Endothelial cell (in vitro differentiated cells): ENCODE data around the gene EGFL7. TPM values are rescaled to one million over a fixed set of nuclear protein-coding genes. Genes with fewer than 3 reads are reported as not detected.

ENCODE experiments used
- DNase-seq: peaks from one replicate; pipeline ENCODE4 v3.0.0; 2021; ENCODE audit warnings: low spot score
- H3K27ac Mint-ChIP-seq: one replicate; pipeline ENCODE4 v1.8.0; 2021; ENCODE audit warnings: mixed read lengths, inconsistent platforms; ENCODE audit not compliant: unreplicated experiment
- H3K27me3 Mint-ChIP-seq: one replicate; pipeline ENCODE4 v1.8.0; 2021; ENCODE audit warnings: mild to moderate bottlenecking, moderate library complexity, mixed read lengths, inconsistent platforms; ENCODE audit not compliant: unreplicated experiment
- H3K36me3 Mint-ChIP-seq: one replicate; pipeline ENCODE4 v1.8.0; 2021; ENCODE audit warnings: mild to moderate bottlenecking, low read depth, mixed read lengths, inconsistent platforms; ENCODE audit not compliant: unreplicated experiment
- H3K4me1 Mint-ChIP-seq: one replicate; pipeline ENCODE4 v1.8.0; 2021; ENCODE audit warnings: mild to moderate bottlenecking, mixed read lengths, inconsistent platforms; ENCODE audit not compliant: unreplicated experiment
- H3K4me3 Mint-ChIP-seq: one replicate; pipeline ENCODE4 v1.8.0; 2021; ENCODE audit warnings: mild to moderate bottlenecking, mixed read lengths, inconsistent platforms; ENCODE audit not compliant: unreplicated experiment
- H3K9me3 Mint-ChIP-seq: one replicate; pipeline ENCODE4 v1.8.0; 2021; ENCODE audit warnings: mixed read lengths, inconsistent platforms; ENCODE audit not compliant: unreplicated experiment
- CTCF ChIP-seq: fragments of 200-600 bp; sonication (generic); IDR thresholded peaks from one replicate; pipeline ENCODE4 v1.5.0; 2021; ENCODE audit warnings: antibody characterized with exemption; ENCODE audit not compliant: unreplicated experiment
- total RNA-seq: library from RNA; stranded (reverse); fragmentation: NEBNext Ultra II Directional; extraction: Animal tissue kit (Norgen Biotek cat#: 25700); gene quantifications from one replicate; pipeline ENCODE4 v1.2.1, GENCODE V29; 2021; ENCODE audit not compliant: unreplicated experiment

EGFL7 gene
- total RNA-seq, 1 donor from 2014 or later: 945 TPM

GRCh38 chr9:136675477-136676296, 13.0 kb downstream of the EGFL7 start:
- H3K4me3 Mint-ChIP-seq: no peak overlapping the region
- DNase-seq: peak; percentile 69
- peaks cover 85% of the 10 kb centered on the region for H3K27me3 Mint-ChIP-seq

GRCh38 chr9:136676297-136676794, 13.6 kb downstream of the EGFL7 start:
- Mint-ChIP-seq H3K27me3 (peaks cover 85% of the 10 kb centered on the region), H3K4me1 (peaks cover 31% of the 10 kb centered on the region)
- no peak for DNase-seq

More at GRCh38 chr9:136675477-136676296, 13.0 kb downstream of the EGFL7 start:
- Mint-ChIP-seq H3K27ac (peak overlapping the region; percentile 84), H3K4me1 (peaks cover 31% of the 10 kb centered on the region), H3K36me3 (peaks cover 35% of the 10 kb centered on the region), H3K9me3 (peaks cover 4% of the 10 kb centered on the region)
- no peak for TF ChIP-seq CTCF

GRCh38 chr9:136676920-136677686, 14.4 kb downstream of the EGFL7 start:
- peaks cover 89% of the 10 kb centered on the region for H3K27me3 Mint-ChIP-seq
- H3K36me3 Mint-ChIP-seq: peaks cover 35% of the 10 kb centered on the region
- peak overlapping the region; percentile 93 for H3K27ac Mint-ChIP-seq
- peak overlapping the region; percentile 85 for H3K4me3 Mint-ChIP-seq
- H3K4me1 Mint-ChIP-seq: peaks cover 31% of the 10 kb centered on the region
- peaks cover 4% of the 10 kb centered on the region for H3K9me3 Mint-ChIP-seq
- DNase-seq: peak; percentile 50
- no peak for TF ChIP-seq CTCF

More at GRCh38 chr9:136676297-136676794, 13.6 kb downstream of the EGFL7 start:
- TF ChIP-seq CTCF: no peak
- Mint-ChIP-seq H3K9me3 (peaks cover 4% of the 10 kb centered on the region), H3K27ac (peak overlapping the region; percentile 84), H3K36me3 (peaks cover 35% of the 10 kb centered on the region), H3K4me3 (peak overlapping the region; percentile 31)

- H3K4me3 Mint-ChIP-seq: peak overlapping the region; percentile 56
- peaks cover 31% of the 10 kb centered on the region for H3K4me1 Mint-ChIP-seq
- H3K9me3 Mint-ChIP-seq: peaks cover 4% of the 10 kb centered on the region
- no peak for TF ChIP-seq CTCF
- no peak for DNase-seq
- peak overlapping the region; percentile 72 for H3K27ac Mint-ChIP-seq
- H3K27me3 Mint-ChIP-seq: peaks cover 88% of the 10 kb centered on the region
- peaks cover 35% of the 10 kb centered on the region for H3K36me3 Mint-ChIP-seq
Measured at GRCh38 chr9:136678034-136678433, 15.3 kb downstream of the EGFL7 start.
